ENCODE measurements around the gene GNAZ.

Gene GNAZ

DNA sequence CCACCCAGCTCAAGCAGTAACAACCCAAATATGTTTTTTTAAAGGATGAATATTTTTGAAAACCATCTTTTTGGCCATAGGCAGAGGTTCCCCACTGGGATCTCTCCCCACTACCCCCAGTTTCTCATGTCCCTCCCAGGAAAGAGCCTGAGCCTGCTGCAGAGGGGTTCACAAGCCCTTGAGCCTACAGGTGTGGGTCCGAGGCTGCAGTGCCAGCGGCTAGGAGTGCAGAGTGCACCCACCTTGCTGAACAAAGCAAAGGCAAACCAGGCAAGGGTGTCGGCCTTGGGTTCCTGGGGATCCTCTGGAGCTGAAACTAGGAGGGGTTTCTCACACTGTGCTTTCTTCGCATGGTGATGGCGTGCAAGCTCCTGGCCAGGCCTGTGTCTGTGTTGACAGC is 35.0 kb downstream of the GNAZ start:
- no peak for TF ChIP-seq CTCF (IDR thresholded peaks at IDR 0.05; ENCODE audit: insufficient read depth, low read depth, low read length, missing control alignments)
- no peak overlapping the region for H3K4me3 ChIP-seq (ENCODE audit: low read depth, low read length)
- no peak for DNase-seq (ENCODE audit: low read depth)

- no peak for DNase-seq (ENCODE audit: low read depth)
- H3K4me3 ChIP-seq (ENCODE audit: low read depth, low read length), result no peak overlapping the region
- no peak for TF ChIP-seq CTCF (IDR thresholded peaks at IDR 0.05; ENCODE audit: insufficient read depth, low read depth, low read length, missing control alignments)
Measured at GRCh38 chr22:23105919-23106318, 35.6 kb downstream of the GNAZ start.

GRCh38 chr22:23106344-23106743 is 36.0 kb downstream of the GNAZ start:
- no peak for DNase-seq (ENCODE audit: low read depth)
- no peak overlapping the region for H3K4me3 ChIP-seq (ENCODE audit: low read depth, low read length)
- TF ChIP-seq CTCF (IDR thresholded peaks at IDR 0.05; ENCODE audit: insufficient read depth, low read depth, low read length, missing control alignments), result no peak

DNA sequence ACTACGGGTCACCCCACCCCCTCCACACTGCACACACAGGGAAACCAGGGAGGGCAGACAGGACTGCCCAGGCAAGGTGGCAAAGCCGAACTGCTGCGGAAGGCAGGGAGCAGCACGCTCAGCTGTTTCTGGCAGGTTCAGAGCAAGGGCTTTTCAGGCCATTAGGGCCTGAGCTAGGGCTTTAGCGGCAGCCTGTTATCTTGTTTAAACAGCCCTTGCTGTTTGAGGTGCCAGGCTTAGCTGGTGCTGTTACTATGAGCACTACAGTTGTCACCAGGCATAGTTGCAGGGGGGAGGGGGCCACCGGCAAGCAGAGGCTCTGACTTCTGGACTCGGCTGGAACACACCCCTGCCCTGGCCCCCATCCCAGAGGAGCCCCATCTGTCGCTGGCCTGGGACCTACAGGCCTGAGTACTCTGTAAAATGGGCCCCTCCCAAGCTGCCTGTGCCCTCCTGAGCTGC is 36.6 kb downstream of the GNAZ start:
- no peak for DNase-seq (ENCODE audit: low read depth)
- H3K4me3 ChIP-seq (ENCODE audit: low read depth, low read length), result no peak overlapping the region
- no peak for TF ChIP-seq CTCF (IDR thresholded peaks at IDR 0.05; ENCODE audit: insufficient read depth, low read depth, low read length, missing control alignments)

- no peak for DNase-seq (ENCODE audit: low read depth)
- H3K4me3 ChIP-seq (ENCODE audit: low read depth, low read length), result no peak overlapping the region
- no peak for TF ChIP-seq CTCF (IDR thresholded peaks at IDR 0.05; ENCODE audit: insufficient read depth, low read depth, low read length, missing control alignments)
Measured at GRCh38 chr22:23107487-23108248, 37.3 kb downstream of the GNAZ start.

- DNase-seq (ENCODE audit: low read depth), result no peak
Measured at GRCh38 chr22:23108249-23109078, 38.1 kb downstream of the GNAZ start.

More at GRCh38 chr22:23108249-23109078, 38.1 kb downstream of the GNAZ start:
- H3K4me3 ChIP-seq (ENCODE audit: low read depth, low read length), result no peak overlapping the region
- TF ChIP-seq CTCF (IDR thresholded peaks at IDR 0.05; ENCODE audit: insufficient read depth, low read depth, low read length, missing control alignments), result no peak

Measured in GM12865 (cell line).